ENCODE results near the gene MED26. TPM values are rescaled to one million over a fixed set of nuclear protein-coding genes. Genes with fewer than 3 reads are reported as not detected.

MED26 gene
- total and polyA plus RNA-seq, 9 of the 15 experiments (the other 6 are each of a cell fraction or from before 2014, with no cell fraction given) = 0.71 to 15.1 (median 6.2) TPM

GRCh38 chr19:16542045-16542909 is 85.7 kb downstream of the MED26 start, which contains the start of gene CHERP (continued):
- TF ChIP-seq CHAMP1 (IDR thresholded peaks at IDR 0.05) (no peak; the same call in 1 of the 2 replicates), SRSF1 (IDR thresholded peaks at IDR 0.05; ENCODE audit: low read depth, low read length) (no peak), UBTF (IDR thresholded peaks at IDR 0.05; ENCODE audit: borderline replicate concordance in 1 of 2, low read depth in 2 of 2, low read length in 2 of 2) (0 out of 4 replicates have a peak, but pooled peaks of 1 of the 2 experiments have one; percentile 33), ZBED1 (IDR thresholded peaks at IDR 0.05) (no peak), ZBTB49 (CRISPR knock-in tag; IDR thresholded peaks at IDR 0.05; ENCODE audit: borderline replicate concordance) (peak; percentile 85; the same call in 1 of the 2 replicates), ZNF780A (CRISPR knock-in tag; IDR thresholded peaks at IDR 0.05) (no peak), ZFX (CRISPR knock-in tag; IDR thresholded peaks at IDR 0.05) (peak; percentile 74), E2F1 (CRISPR knock-in tag; IDR thresholded peaks at IDR 0.05) (peak; percentile 93), PHB2 (IDR thresholded peaks at IDR 0.05; ENCODE audit: low read depth) (no peak), ZNF212 (CRISPR knock-in tag; IDR thresholded peaks at IDR 0.05) (no peak), GABPB1 (CRISPR knock-in tag; IDR thresholded peaks at IDR 0.05) (peak; percentile 96), ZNF224 (CRISPR knock-in tag; IDR thresholded peaks at IDR 0.05) (0 out of 2 replicates have a peak, but pooled peaks have one; percentile 50), SAFB (IDR thresholded peaks at IDR 0.05; ENCODE audit: borderline replicate concordance, low read depth, low read length) (peak; percentile 91), ZNF174 (CRISPR knock-in tag; IDR thresholded peaks at IDR 0.05) (no peak), TFAP4 (CRISPR knock-in tag; IDR thresholded peaks at IDR 0.05; ENCODE audit: borderline replicate concordance) (peak; percentile 79)

Data from K562 (cell line).